CD14-positive monocyte (primary cell): ENCODE results near the gene UCN. TPM values are rescaled to one million over a fixed set of nuclear protein-coding genes. Genes with fewer than 3 reads are reported as not detected.

Experiments used
- DNase-seq, 3 donors: peaks; one replicate each; pipeline ENCODE4 v3.0.0-alpha.2; 2011 to 2022
- H2AFZ ChIP-seq: 2 replicates; pipeline ENCODE4 v1.6.0; 2012; ENCODE audit warnings: mild to moderate bottlenecking, low read depth, low read length, inconsistent platforms; ENCODE audit not compliant: insufficient read depth, poor library complexity, severe bottlenecking
- H3K27ac ChIP-seq, 2 donors: 1 replicate in 1 of 2; 2 replicates in 1 of 2; pipeline ENCODE4 v1.5.1; 2012 to 2013; ENCODE audit warnings: low read length in 2 of 2, control low read depth in 1 of 2, inconsistent platforms in 1 of 2, low read depth in 1 of 2, mild to moderate bottlenecking in 1 of 2
- H3K27me3 ChIP-seq, 2 donors: one replicate each; pipeline versions ENCODE4 v1.6.0 to v1.6.1; 2011 to 2013; ENCODE audit warnings: low read length in 2 of 2; ENCODE audit not compliant: control insufficient read depth in 2 of 2, insufficient read depth in 2 of 2
- H3K36me3 ChIP-seq, 2 donors: replicated peaks in 1 of 2; 1 replicate in 1 of 2; 2 replicates in 1 of 2; pipeline versions ENCODE4 v1.5.1 to v1.6.1; 2012 to 2013; ENCODE audit warnings: low read length in 2 of 2, control low read depth in 1 of 2, inconsistent platforms in 1 of 2, mild to moderate bottlenecking in 1 of 2; ENCODE audit not compliant: insufficient read depth in 2 of 2, control insufficient read depth in 1 of 2
- H3K4me1 ChIP-seq, 2 donors: 1 replicate in 1 of 2; 2 replicates in 1 of 2; pipeline versions ENCODE4 v1.5.1 to v1.6.1; 2012 to 2013; ENCODE audit warnings: low read length in 2 of 2, control low read depth in 1 of 2, inconsistent platforms in 1 of 2, mild to moderate bottlenecking in 1 of 2, moderate library complexity in 1 of 2; ENCODE audit not compliant: insufficient read depth in 2 of 2, control insufficient read depth in 1 of 2
- H3K4me2 ChIP-seq: replicated peaks from 2 replicates; pipeline ENCODE3; 2012; ENCODE audit warnings: low read length, moderate library complexity, mild to moderate bottlenecking; ENCODE audit not compliant: poor library complexity, severe bottlenecking; ENCODE audit errors: extremely low read depth
- H3K4me3 ChIP-seq, 3 experiments: fragments of 200-600 bp in 1 of 3; sonication (generic) in 1 of 3; replicated peaks in 1 of 3; 1 replicate in 2 of 3; 2 replicates in 1 of 3; pipeline ENCODE4 v1.5.1; 2011 to 2013; ENCODE audit warnings: low read length in 3 of 3, mild to moderate bottlenecking in 3 of 3, control low read depth in 2 of 3, low read depth in 2 of 3, inconsistent platforms in 1 of 3, moderate library complexity in 1 of 3
- H3K79me2 ChIP-seq: 2 replicates; pipeline ENCODE4 v1.6.0; 2012; ENCODE audit warnings: mild to moderate bottlenecking, control low read depth, inconsistent platforms, low read length, moderate library complexity; ENCODE audit not compliant: insufficient read depth
- H3K9ac ChIP-seq: 2 replicates; pipeline ENCODE4 v1.6.0; 2017; ENCODE audit warnings: low read length, mild to moderate bottlenecking; ENCODE audit not compliant: insufficient read depth, poor library complexity, severe bottlenecking
- H3K9me3 ChIP-seq, 2 donors: replicated peaks in 1 of 2; 1 replicate in 1 of 2; 2 replicates in 1 of 2; pipeline versions ENCODE4 v1.5.1 to v1.6.1; 2012 to 2013; ENCODE audit warnings: low read length in 2 of 2, control low read depth in 1 of 2; ENCODE audit not compliant: control insufficient read depth in 1 of 2, insufficient read depth in 1 of 2
- H4K20me1 ChIP-seq: 2 replicates; pipeline ENCODE4 v1.6.0; 2012; ENCODE audit warnings: mild to moderate bottlenecking, low read length, control low read depth, moderate library complexity; ENCODE audit not compliant: insufficient read depth
- H3K27ac Mint-ChIP-seq, 7 donors: one replicate each; pipeline ENCODE4 v1.8.0; 2020; ENCODE audit warnings: mild to moderate bottlenecking in 7 of 7, mixed read lengths in 7 of 7, moderate library complexity in 6 of 7, inconsistent platforms in 2 of 7
- H3K27me3 Mint-ChIP-seq, 3 donors: one replicate each; pipeline ENCODE4 v1.8.0; 2021 to 2022; ENCODE audit warnings: low read depth in 3 of 3, mild to moderate bottlenecking in 3 of 3, mixed read lengths in 3 of 3, moderate library complexity in 3 of 3, inconsistent platforms in 1 of 3
- H3K36me3 Mint-ChIP-seq, 2 donors: one replicate each; pipeline ENCODE4 v1.8.0; 2020; ENCODE audit warnings: mixed read lengths in 2 of 2, inconsistent platforms in 1 of 2, mild to moderate bottlenecking in 1 of 2
- H3K4me1 Mint-ChIP-seq: one replicate; pipeline ENCODE4 v1.8.0; 2020; ENCODE audit warnings: mild to moderate bottlenecking, mixed read lengths
- H3K4me3 Mint-ChIP-seq, 2 donors: one replicate each; pipeline ENCODE4 v1.8.0; 2020; ENCODE audit warnings: mild to moderate bottlenecking in 2 of 2, mixed read lengths in 2 of 2, moderate library complexity in 1 of 2
- H3K9me3 Mint-ChIP-seq, 7 donors: one replicate each; pipeline ENCODE4 v1.8.0; 2020 to 2022; ENCODE audit warnings: mixed read lengths in 7 of 7, mild to moderate bottlenecking in 6 of 7, moderate library complexity in 6 of 7, inconsistent platforms in 2 of 7
- WGBS: methylation state at CpG from one replicate; pipeline ENCODE4 v1.1.5; 2013; ENCODE audit warnings: missing lambda C conversion rate; ENCODE audit not compliant: insufficient coverage; 5-methylcytosine and 5-hydroxymethylcytosine counted together
- intact Hi-C, 2 donors: fragments of 100-400 bp; cut with micrococcal nuclease; formaldehyde crosslinking; loops; one replicate each; pipeline versions ENCODE4 v1.15.0 to v1.15.1; 2023
- polyA plus RNA-seq, 3 donors: library from polyadenylated mRNA; depleted of rRNA in 1 of 3; unstranded in 2 of 3; stranded (reverse) in 1 of 3; fragments of 300-500 nt in 2 of 3; fragments of >200 nt in 1 of 3; fragmentation: Illumina TruSeq in 2 of 3; gene quantifications; 1 replicate in 2 of 3; 2 replicates in 1 of 3; pipeline ENCODE4 v1.2.3, GENCODE V29; 2012 to 2021
- TF ChIP-seq, protein P1 (sequence below): fragments of 200-600 bp; IDR thresholded peaks from one replicate; pipeline ENCODE4 v1.8.0; 2022; ENCODE audit warnings: antibody characterized with exemption, mild to moderate bottlenecking

Gene UCN
- polyA plus RNA-seq, 3 donors, result 0.39 to 2.2 (median 0.60) TPM

DNA sequence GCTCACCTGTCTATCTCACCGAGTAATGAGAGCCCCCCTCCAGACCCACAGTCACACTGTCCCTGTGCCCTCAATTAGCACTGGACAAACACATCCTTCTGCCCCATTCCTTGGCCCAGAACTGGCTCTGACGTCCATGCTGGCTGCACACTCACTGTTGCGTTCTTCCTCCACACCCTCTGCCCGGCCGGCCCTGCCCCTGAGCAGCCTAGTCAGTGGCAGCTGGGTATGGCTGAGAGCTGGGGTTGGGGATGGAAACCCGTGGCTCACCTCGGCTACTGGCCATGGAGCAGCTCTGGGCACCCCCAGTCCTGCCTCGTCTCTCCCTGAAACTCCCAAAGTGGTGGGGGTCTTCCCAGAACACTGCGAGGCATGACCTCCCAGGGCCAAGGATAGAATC, 6.5 kb upstream of the UCN start:
- Mint-ChIP-seq H3K36me3 (peaks cover 33 to 52% of the 10 kb centered on the region in 2 donors), H3K27ac (no peak overlapping the region), H3K9me3 (no peaks in the 10 kb centered on the region), H3K27me3 (peaks cover 0 to 4% (median 1%) of the 10 kb centered on the region in 3 donors), H3K4me1 (peaks cover 3% of the 10 kb centered on the region), H3K4me3 (no peak overlapping the region)
- DNase-seq, result no peak
- Histone ChIP-seq H3K27ac (no peak overlapping the region), H2AFZ (no peak overlapping the region), H3K27me3 (no peaks in the 10 kb centered on the region), H3K4me1 (no peaks in the 10 kb centered on the region), H3K4me2 (no peak overlapping the region), H4K20me1 (peaks cover 12% of the 10 kb centered on the region), H3K4me3 (no peak overlapping the region), H3K9me3 (no peaks in the 10 kb centered on the region), H3K36me3 (peaks cover 17 to 38% of the 10 kb centered on the region in 2 donors), H3K9ac (no peak overlapping the region), H3K79me2 (no peaks in the 10 kb centered on the region)
- WGBS, result 100% methylated on average over 1 of the region's 9 CpGs
- TF ChIP-seq, protein P1, sequence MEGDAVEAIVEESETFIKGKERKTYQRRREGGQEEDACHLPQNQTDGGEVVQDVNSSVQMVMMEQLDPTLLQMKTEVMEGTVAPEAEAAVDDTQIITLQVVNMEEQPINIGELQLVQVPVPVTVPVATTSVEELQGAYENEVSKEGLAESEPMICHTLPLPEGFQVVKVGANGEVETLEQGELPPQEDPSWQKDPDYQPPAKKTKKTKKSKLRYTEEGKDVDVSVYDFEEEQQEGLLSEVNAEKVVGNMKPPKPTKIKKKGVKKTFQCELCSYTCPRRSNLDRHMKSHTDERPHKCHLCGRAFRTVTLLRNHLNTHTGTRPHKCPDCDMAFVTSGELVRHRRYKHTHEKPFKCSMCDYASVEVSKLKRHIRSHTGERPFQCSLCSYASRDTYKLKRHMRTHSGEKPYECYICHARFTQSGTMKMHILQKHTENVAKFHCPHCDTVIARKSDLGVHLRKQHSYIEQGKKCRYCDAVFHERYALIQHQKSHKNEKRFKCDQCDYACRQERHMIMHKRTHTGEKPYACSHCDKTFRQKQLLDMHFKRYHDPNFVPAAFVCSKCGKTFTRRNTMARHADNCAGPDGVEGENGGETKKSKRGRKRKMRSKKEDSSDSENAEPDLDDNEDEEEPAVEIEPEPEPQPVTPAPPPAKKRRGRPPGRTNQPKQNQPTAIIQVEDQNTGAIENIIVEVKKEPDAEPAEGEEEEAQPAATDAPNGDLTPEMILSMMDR, result no peak
- intact Hi-C loops, result no loop called here

DNA sequence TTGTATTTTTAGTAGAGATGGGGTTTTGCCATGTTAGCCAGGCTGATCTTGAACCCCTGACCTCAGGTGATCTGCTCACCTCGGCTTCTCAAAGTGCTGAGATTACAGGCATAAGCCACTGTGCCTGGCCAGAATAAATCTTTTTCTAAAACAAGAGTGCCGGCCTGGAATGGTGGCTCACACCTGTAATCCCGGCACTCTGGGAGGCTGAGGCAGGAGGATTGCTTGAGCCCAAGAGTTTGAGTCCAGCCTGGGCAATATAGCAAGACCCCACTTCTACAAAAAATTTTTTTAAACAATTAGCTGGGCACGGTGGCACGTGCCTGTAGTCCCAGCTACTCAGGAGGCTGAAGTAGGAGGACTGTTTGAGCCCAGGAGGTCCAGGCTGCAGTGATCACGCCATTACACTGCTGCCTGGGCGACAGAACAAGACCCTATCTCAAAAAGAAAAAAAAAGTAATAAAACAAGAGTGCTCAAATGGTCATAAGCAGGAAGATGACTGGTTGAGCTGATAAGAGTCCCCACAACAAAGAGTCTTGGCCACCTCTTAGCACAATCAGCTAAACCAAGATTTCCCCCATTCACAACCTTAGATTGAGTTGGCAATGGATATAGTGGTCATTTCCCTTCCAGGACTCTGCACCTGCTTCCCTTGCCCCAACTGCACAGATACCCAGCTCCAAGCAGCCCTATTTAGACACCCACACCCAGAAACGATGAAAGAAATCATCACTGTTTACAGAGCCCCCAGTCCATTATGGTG, 5.8 kb upstream of the UCN start:
- no peak overlapping the region for H3K4me3 Mint-ChIP-seq

More for the DNA sequence above, 5.8 kb upstream of the UCN start:
- H3K27ac Mint-ChIP-seq, result no peak overlapping the region
- no peaks in the 10 kb centered on the region for H3K9me3 ChIP-seq
- H3K9me3 Mint-ChIP-seq, result no peaks in the 10 kb centered on the region
- no peak overlapping the region for H3K27ac ChIP-seq
- no peaks in the 10 kb centered on the region for H3K4me1 ChIP-seq
- H3K27me3 ChIP-seq, result no peaks in the 10 kb centered on the region
- 100% methylated on average over 2 of the region's 8 CpGs for WGBS
- DNase-seq, result no peak
- no peak overlapping the region for H2AFZ ChIP-seq
- H3K36me3 ChIP-seq, result peaks cover 21 to 44% of the 10 kb centered on the region in 2 donors
- TF ChIP-seq, protein P1, result no peak
- no peaks in the 10 kb centered on the region for H3K79me2 ChIP-seq
- intact Hi-C loops, result no loop called here
- no peak overlapping the region for H3K9ac ChIP-seq
- H3K4me2 ChIP-seq, result no peak overlapping the region
- H3K36me3 Mint-ChIP-seq, result peaks cover 38 to 59% of the 10 kb centered on the region in 2 donors
- H3K4me3 ChIP-seq, result no peak overlapping the region
- peaks cover 0 to 4% (median 1%) of the 10 kb centered on the region in 3 donors for H3K27me3 Mint-ChIP-seq
- peaks cover 12% of the 10 kb centered on the region for H4K20me1 ChIP-seq
- H3K4me1 Mint-ChIP-seq, result peaks cover 3% of the 10 kb centered on the region
